ENCODE results near the gene RCSD1.
"Not testable (repeated sequence)": the region's sequence is repeated elsewhere in the genome, so short reads cannot be mapped to it uniquely, and the experiment has no call there.

Gene RCSD1

GRCh38 chr1:167738158-167738557 lies 108.1 kb downstream of the RCSD1 start:
- Mint-ChIP-seq H3K27me3 (no peaks in the 10 kb centered on the region), H3K4me1 (ENCODE audit: low read depth) (peaks cover under 1% of the 10 kb centered on the region), H3K4me3 (no peak overlapping the region), H3K27ac (no peak overlapping the region), H3K36me3 (ENCODE audit: low read depth) (peaks cover 7% of the 10 kb centered on the region), H3K9me3 (no peaks in the 10 kb centered on the region)
- intact Hi-C loops (cut with micrococcal nuclease) = no loop called here

DNA sequence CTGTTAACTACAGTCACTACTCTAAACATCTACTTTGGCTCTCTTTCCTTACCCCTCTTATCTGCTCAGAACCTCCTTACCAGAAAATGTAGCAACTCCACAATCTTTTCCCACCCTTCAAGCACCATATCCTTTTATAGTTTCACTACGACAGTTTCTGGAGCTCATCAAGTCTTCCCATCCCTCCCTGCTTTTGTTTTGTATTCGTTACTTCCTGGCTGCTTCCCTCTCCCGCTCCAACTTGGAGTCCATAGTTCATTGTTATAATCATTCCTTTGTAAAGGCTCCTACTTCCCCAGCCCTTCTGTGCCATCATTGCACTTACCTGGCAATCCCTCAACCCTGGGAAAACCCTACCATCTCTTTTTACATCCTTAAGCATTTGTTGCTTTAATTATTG lies 109.7 kb downstream of the RCSD1 start:
- intact Hi-C loops (cut with micrococcal nuclease) = no loop called here
- peaks cover 7% of the 10 kb centered on the region for H3K36me3 Mint-ChIP-seq (ENCODE audit: low read depth)

GRCh38 chr1:167741103-167741502 lies 111.1 kb downstream of the RCSD1 start:
- H3K27ac Mint-ChIP-seq; intact Hi-C loops (cut with micrococcal nuclease): not testable (repeated sequence)

More for the DNA sequence above, 109.7 kb downstream of the RCSD1 start:
- no peaks in the 10 kb centered on the region for H3K9me3 Mint-ChIP-seq
- H3K27ac Mint-ChIP-seq = no peak overlapping the region
- no peak overlapping the region for H3K4me3 Mint-ChIP-seq
- no peaks in the 10 kb centered on the region for H3K27me3 Mint-ChIP-seq
- peaks cover 7% of the 10 kb centered on the region for H3K4me1 Mint-ChIP-seq (ENCODE audit: low read depth)

DNA sequence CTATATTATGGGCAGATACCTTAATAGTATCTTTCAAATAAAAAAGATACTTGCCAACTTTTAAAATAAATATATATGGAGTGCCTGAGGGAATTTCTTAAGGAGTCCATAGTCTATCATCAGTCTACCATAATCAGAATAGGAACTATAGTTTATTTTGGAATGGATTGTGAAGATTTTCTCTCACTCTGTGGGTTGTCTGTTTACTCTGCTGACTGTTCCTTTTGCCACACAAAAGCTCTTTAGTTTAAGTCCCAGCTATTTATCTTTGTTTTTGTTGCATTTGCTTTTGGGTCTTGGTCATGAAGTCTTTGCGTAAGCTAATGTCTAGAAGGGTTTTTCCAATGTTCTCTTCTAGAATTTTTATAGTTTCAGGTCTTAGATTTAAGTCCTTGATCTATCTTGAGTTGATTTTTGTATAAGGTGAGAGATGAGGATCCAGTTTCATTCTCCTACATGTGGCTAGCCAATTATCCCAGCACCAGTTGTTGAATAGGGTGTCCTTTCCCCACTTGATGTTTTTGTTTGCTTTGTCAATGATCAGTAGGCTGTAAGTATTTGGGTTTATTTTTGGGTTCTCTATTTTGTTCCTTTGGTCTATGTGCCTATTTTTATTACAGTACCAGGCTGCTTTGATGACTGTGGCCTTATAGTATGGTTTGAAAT lies 112.5 kb downstream of the RCSD1 start:
- H3K27ac Mint-ChIP-seq; H3K4me3 Mint-ChIP-seq; H3K9me3 Mint-ChIP-seq; H3K36me3 Mint-ChIP-seq (ENCODE audit: low read depth); intact Hi-C loops (cut with micrococcal nuclease); H3K27me3 Mint-ChIP-seq: not testable (repeated sequence)
- peaks cover 22% of the 10 kb centered on the region for H3K4me1 Mint-ChIP-seq (ENCODE audit: low read depth)

More at GRCh38 chr1:167741103-167741502, 111.1 kb downstream of the RCSD1 start:
- H3K4me3 Mint-ChIP-seq; H3K36me3 Mint-ChIP-seq (ENCODE audit: low read depth); H3K27me3 Mint-ChIP-seq; H3K9me3 Mint-ChIP-seq: not testable (repeated sequence)
- H3K4me1 Mint-ChIP-seq (ENCODE audit: low read depth) = peaks cover 10% of the 10 kb centered on the region

DNA sequence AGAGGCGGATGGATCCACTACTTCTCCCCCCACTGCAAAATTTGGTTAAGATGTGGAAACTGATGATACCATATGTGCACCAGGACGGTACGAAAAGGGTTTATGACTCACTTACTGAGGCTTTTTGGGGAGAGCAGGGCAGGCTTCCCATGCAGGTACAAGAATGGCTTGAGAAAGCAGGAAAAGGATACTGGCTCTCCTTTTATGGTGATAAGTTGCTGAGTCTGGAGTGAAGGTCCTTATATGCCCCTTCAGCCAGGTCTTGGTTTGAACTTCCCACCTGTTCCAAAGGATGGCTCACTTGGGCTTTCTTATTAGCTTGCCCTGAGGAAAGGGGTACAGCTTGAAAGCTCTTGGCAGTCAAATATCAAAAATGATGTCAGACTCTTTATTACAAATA lies 114.9 kb downstream of the RCSD1 start:
- Mint-ChIP-seq H3K27ac (no peak overlapping the region), H3K4me1 (ENCODE audit: low read depth) (peaks cover 22% of the 10 kb centered on the region)

GRCh38 chr1:167746013-167746672 lies 116.1 kb downstream of the RCSD1 start:
- Mint-ChIP-seq H3K4me1 (ENCODE audit: low read depth) (peaks cover 22% of the 10 kb centered on the region), H3K27ac (no peak overlapping the region), H3K36me3 (ENCODE audit: low read depth) (no peaks in the 10 kb centered on the region), H3K27me3 (no peaks in the 10 kb centered on the region), H3K9me3 (no peaks in the 10 kb centered on the region), H3K4me3 (no peak overlapping the region)
- intact Hi-C loops (cut with micrococcal nuclease) = no loop called here

More for the DNA sequence above, 114.9 kb downstream of the RCSD1 start:
- intact Hi-C loops (cut with micrococcal nuclease) = no loop called here
- Mint-ChIP-seq H3K4me3 (no peak overlapping the region), H3K27me3 (no peaks in the 10 kb centered on the region), H3K9me3 (no peaks in the 10 kb centered on the region), H3K36me3 (ENCODE audit: low read depth) (no peaks in the 10 kb centered on the region)

GRCh38 chr1:167746988-167747655 lies 117.1 kb downstream of the RCSD1 start:
- peaks cover 26% of the 10 kb centered on the region for H3K4me1 Mint-ChIP-seq (ENCODE audit: low read depth)

DNA sequence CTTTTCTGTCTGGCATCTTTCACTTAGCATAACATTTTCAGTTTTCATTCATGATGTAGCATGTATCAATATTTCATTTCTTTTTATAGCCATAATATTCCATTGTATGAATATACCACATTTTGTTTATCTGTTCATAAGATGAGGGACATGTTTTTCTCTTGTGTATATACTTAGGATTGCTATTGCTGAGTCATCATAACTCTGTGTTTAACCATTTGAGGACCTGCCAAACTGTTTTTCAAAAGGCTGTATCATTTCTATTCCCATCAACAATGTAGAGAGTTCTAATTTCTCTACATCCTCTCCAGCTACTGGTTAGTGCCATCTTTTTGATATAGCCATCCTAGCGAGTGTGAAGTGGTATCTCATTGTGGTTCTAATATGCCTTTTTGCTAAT lies 118.0 kb downstream of the RCSD1 start:
- peaks cover 33% of the 10 kb centered on the region for H3K4me1 Mint-ChIP-seq (ENCODE audit: low read depth)
- no peaks in the 10 kb centered on the region for H3K36me3 Mint-ChIP-seq (ENCODE audit: low read depth)
- H3K9me3 Mint-ChIP-seq = no peaks in the 10 kb centered on the region
- no peak overlapping the region for H3K4me3 Mint-ChIP-seq
- intact Hi-C loops (cut with micrococcal nuclease) = no loop called here
- H3K27me3 Mint-ChIP-seq = no peaks in the 10 kb centered on the region
- H3K27ac Mint-ChIP-seq = no peak overlapping the region

More at GRCh38 chr1:167746988-167747655, 117.1 kb downstream of the RCSD1 start:
- H3K36me3 Mint-ChIP-seq (ENCODE audit: low read depth) = no peaks in the 10 kb centered on the region
- no peak overlapping the region for H3K4me3 Mint-ChIP-seq
- no peaks in the 10 kb centered on the region for H3K27me3 Mint-ChIP-seq
- no peaks in the 10 kb centered on the region for H3K9me3 Mint-ChIP-seq
- no peak overlapping the region for H3K27ac Mint-ChIP-seq
- intact Hi-C loops (cut with micrococcal nuclease) = no loop called here

GRCh38 chr1:167748906-167749305 lies 118.9 kb downstream of the RCSD1 start:
- Mint-ChIP-seq H3K27ac (no peak overlapping the region), H3K4me1 (ENCODE audit: low read depth) (peaks cover 35% of the 10 kb centered on the region), H3K27me3 (no peaks in the 10 kb centered on the region), H3K4me3 (no peak overlapping the region), H3K9me3 (no peaks in the 10 kb centered on the region), H3K36me3 (ENCODE audit: low read depth) (no peaks in the 10 kb centered on the region)
- intact Hi-C loops (cut with micrococcal nuclease) = no loop called here

DNA sequence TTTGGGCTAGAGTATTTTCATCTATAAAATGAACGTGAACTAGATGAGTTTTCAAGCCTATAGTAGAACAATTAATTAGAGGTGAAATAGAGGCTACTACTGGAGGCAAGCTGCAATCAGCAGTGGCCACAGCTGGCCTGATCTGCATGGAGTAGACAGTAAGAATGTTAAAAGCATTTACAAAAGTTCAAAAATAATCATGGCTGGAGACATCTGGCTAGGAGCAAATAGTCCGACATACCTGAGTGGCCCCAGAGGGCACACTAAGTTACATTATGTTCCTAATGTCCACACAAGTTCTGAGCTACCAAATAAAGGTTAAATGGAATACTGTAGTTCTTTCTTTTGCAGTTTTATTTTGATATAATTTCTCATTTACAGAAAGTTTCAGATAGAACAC lies 119.7 kb downstream of the RCSD1 start:
- H3K27ac Mint-ChIP-seq = no peak overlapping the region
- no peaks in the 10 kb centered on the region for H3K27me3 Mint-ChIP-seq
- H3K36me3 Mint-ChIP-seq (ENCODE audit: low read depth) = no peaks in the 10 kb centered on the region
- no peak overlapping the region for H3K4me3 Mint-ChIP-seq
- peaks cover 38% of the 10 kb centered on the region for H3K4me1 Mint-ChIP-seq (ENCODE audit: low read depth)
- intact Hi-C loops (cut with micrococcal nuclease) = no loop called here
- H3K9me3 Mint-ChIP-seq = no peaks in the 10 kb centered on the region

GRCh38 chr1:167750641-167751040 lies 120.6 kb downstream of the RCSD1 start:
- Mint-ChIP-seq H3K36me3 (ENCODE audit: low read depth) (no peaks in the 10 kb centered on the region), H3K27me3 (no peaks in the 10 kb centered on the region)

GRCh38 chr1:167751676-167752075 lies 121.6 kb downstream of the RCSD1 start:
- Mint-ChIP-seq H3K36me3 (ENCODE audit: low read depth) (no peaks in the 10 kb centered on the region), H3K9me3 (no peaks in the 10 kb centered on the region), H3K4me3 (no peak overlapping the region), H3K27me3 (no peaks in the 10 kb centered on the region), H3K4me1 (ENCODE audit: low read depth) (peaks cover 32% of the 10 kb centered on the region), H3K27ac (no peak overlapping the region)
- intact Hi-C loops (cut with micrococcal nuclease) = no loop called here

More at GRCh38 chr1:167750641-167751040, 120.6 kb downstream of the RCSD1 start:
- no peak overlapping the region for H3K4me3 Mint-ChIP-seq
- peaks cover 38% of the 10 kb centered on the region for H3K4me1 Mint-ChIP-seq (ENCODE audit: low read depth)
- H3K27ac Mint-ChIP-seq = no peak overlapping the region
- intact Hi-C loops (cut with micrococcal nuclease) = no loop called here
- H3K9me3 Mint-ChIP-seq = no peaks in the 10 kb centered on the region

- intact Hi-C loops (cut with micrococcal nuclease) = no loop called here
- Mint-ChIP-seq H3K36me3 (ENCODE audit: low read depth) (no peaks in the 10 kb centered on the region), H3K4me1 (ENCODE audit: low read depth) (peaks cover 31% of the 10 kb centered on the region), H3K27me3 (no peaks in the 10 kb centered on the region), H3K4me3 (no peak overlapping the region), H3K27ac (peak overlapping the region; percentile 44), H3K9me3 (no peaks in the 10 kb centered on the region)
Measured at GRCh38 chr1:167752219-167752985, 122.4 kb downstream of the RCSD1 start.

GRCh38 chr1:167755654-167756053 lies 125.6 kb downstream of the RCSD1 start:
- Mint-ChIP-seq H3K9me3 (no peaks in the 10 kb centered on the region), H3K4me3 (no peak overlapping the region), H3K36me3 (ENCODE audit: low read depth) (no peaks in the 10 kb centered on the region), H3K27me3 (no peaks in the 10 kb centered on the region), H3K4me1 (ENCODE audit: low read depth) (peaks cover 39% of the 10 kb centered on the region), H3K27ac (no peak overlapping the region)
- intact Hi-C loops (cut with micrococcal nuclease) = no loop called here

Measured in dendritic cell treated with granulocyte-macrophage colony-stimulating factor and Interleukin-4, amounts not matched to agents 40 ng/mL and 50 ng/mL, for 4 days (primary cell).